ENCODE data around the gene TRPM5. TPM values are rescaled to one million over a fixed set of nuclear protein-coding genes. Genes with fewer than 3 reads are reported as not detected.

TRPM5 gene
- total and polyA plus RNA-seq, 9 of the 15 experiments (the other 6 are each of a cell fraction or from before 2014, with no cell fraction given): not detected

DNA sequence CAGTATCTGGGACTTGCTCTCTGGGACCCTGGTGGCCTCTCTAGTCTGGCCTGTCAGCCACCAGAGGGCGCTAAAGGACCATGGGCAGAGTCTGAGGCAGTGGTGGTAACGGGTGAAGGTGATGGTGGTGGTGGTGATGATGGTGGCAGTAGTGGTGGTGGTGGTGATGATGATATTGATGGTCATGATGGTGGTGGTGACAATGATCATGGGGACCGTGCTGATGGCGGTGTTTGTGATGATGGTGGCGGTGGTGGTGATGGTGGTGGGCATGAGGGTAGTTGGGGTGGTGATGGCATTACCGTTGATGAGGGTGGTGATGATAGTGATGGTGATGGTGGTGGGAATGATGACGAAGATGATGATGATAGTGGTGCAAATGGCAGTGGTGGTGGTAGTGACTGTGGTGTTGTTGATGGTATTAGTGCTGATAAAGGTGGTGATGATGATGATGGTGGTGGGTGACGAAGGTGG lies 16.0 kb downstream of the TRPM5 start (continued):
- TF ChIP-seq ZKSCAN1 (IDR thresholded peaks at IDR 0.05; ENCODE audit: low read depth, low read length): 0 out of 2 replicates have a peak, but pooled peaks have one; percentile 41
- no peak for TF ChIP-seq ZNF316 (IDR thresholded peaks at IDR 0.05)
- peak; percentile 9 for TF ChIP-seq ZFP36 (IDR thresholded peaks at IDR 0.05; ENCODE audit: low read depth, low read length, partially characterized antibody)
- TF ChIP-seq GATA2 (CRISPR knock-in tag; IDR thresholded peaks at IDR 0.05): no peak
- no peak for TF ChIP-seq SAP30 (IDR thresholded peaks at IDR 0.05; ENCODE audit: borderline replicate concordance, insufficient read depth, low read depth, low read length, poor library complexity, severe bottlenecking)
- TF ChIP-seq HDAC1 (IDR thresholded peaks at IDR 0.05): peak in 1 of 2 experiments; percentile 27; a peak in 2 of 4 replicates
- peak; percentile 94 for TF ChIP-seq HDGF (IDR thresholded peaks at IDR 0.05)
- peak; percentile 98 for TF ChIP-seq ARID2 (IDR thresholded peaks at IDR 0.05)
- TF ChIP-seq LARP7 (IDR thresholded peaks at IDR 0.05): peak; percentile 86; the same call in 1 of the 2 replicates
- peak; percentile 41 for TF ChIP-seq ARID1B (IDR thresholded peaks at IDR 0.05)
- peak; percentile 27; the same call in 1 of the 2 replicates for TF ChIP-seq MTA2 (IDR thresholded peaks at IDR 0.05; ENCODE audit: low read depth)
- TF ChIP-seq CC2D1A (IDR thresholded peaks at IDR 0.05): peak; percentile 94
- peak in 1 of 2 experiments; percentile 27; a peak in 1 of 4 replicates for TF ChIP-seq KDM1A (IDR thresholded peaks at IDR 0.05)
- peak; percentile 98 to 99 for TF ChIP-seq RAD21 (CRISPR knock-in tag; conservative IDR thresholded peaks at IDR 0.05 in 1 of 2, IDR thresholded peaks at IDR 0.05 in 1 of 2)
- TF ChIP-seq ZNF695 (CRISPR knock-in tag; IDR thresholded peaks at IDR 0.05): no peak
- TF ChIP-seq SMARCA5 (IDR thresholded peaks at IDR 0.05): peak; percentile 63; the same call in 1 of the 2 replicates
- no peak for TF ChIP-seq ARID3B (CRISPR knock-in tag; IDR thresholded peaks at IDR 0.05; ENCODE audit: borderline replicate concordance)
- TF ChIP-seq ZSCAN29 (IDR thresholded peaks at IDR 0.05): no peak
- TF ChIP-seq OTX1 (CRISPR knock-in tag; IDR thresholded peaks at IDR 0.05): peak; percentile 78; the same call in 1 of the 2 replicates
- peak; percentile 56; the same call in 1 of the 2 replicates for TF ChIP-seq EHMT2 (IDR thresholded peaks at IDR 0.05)
- TF ChIP-seq, protein P1, sequence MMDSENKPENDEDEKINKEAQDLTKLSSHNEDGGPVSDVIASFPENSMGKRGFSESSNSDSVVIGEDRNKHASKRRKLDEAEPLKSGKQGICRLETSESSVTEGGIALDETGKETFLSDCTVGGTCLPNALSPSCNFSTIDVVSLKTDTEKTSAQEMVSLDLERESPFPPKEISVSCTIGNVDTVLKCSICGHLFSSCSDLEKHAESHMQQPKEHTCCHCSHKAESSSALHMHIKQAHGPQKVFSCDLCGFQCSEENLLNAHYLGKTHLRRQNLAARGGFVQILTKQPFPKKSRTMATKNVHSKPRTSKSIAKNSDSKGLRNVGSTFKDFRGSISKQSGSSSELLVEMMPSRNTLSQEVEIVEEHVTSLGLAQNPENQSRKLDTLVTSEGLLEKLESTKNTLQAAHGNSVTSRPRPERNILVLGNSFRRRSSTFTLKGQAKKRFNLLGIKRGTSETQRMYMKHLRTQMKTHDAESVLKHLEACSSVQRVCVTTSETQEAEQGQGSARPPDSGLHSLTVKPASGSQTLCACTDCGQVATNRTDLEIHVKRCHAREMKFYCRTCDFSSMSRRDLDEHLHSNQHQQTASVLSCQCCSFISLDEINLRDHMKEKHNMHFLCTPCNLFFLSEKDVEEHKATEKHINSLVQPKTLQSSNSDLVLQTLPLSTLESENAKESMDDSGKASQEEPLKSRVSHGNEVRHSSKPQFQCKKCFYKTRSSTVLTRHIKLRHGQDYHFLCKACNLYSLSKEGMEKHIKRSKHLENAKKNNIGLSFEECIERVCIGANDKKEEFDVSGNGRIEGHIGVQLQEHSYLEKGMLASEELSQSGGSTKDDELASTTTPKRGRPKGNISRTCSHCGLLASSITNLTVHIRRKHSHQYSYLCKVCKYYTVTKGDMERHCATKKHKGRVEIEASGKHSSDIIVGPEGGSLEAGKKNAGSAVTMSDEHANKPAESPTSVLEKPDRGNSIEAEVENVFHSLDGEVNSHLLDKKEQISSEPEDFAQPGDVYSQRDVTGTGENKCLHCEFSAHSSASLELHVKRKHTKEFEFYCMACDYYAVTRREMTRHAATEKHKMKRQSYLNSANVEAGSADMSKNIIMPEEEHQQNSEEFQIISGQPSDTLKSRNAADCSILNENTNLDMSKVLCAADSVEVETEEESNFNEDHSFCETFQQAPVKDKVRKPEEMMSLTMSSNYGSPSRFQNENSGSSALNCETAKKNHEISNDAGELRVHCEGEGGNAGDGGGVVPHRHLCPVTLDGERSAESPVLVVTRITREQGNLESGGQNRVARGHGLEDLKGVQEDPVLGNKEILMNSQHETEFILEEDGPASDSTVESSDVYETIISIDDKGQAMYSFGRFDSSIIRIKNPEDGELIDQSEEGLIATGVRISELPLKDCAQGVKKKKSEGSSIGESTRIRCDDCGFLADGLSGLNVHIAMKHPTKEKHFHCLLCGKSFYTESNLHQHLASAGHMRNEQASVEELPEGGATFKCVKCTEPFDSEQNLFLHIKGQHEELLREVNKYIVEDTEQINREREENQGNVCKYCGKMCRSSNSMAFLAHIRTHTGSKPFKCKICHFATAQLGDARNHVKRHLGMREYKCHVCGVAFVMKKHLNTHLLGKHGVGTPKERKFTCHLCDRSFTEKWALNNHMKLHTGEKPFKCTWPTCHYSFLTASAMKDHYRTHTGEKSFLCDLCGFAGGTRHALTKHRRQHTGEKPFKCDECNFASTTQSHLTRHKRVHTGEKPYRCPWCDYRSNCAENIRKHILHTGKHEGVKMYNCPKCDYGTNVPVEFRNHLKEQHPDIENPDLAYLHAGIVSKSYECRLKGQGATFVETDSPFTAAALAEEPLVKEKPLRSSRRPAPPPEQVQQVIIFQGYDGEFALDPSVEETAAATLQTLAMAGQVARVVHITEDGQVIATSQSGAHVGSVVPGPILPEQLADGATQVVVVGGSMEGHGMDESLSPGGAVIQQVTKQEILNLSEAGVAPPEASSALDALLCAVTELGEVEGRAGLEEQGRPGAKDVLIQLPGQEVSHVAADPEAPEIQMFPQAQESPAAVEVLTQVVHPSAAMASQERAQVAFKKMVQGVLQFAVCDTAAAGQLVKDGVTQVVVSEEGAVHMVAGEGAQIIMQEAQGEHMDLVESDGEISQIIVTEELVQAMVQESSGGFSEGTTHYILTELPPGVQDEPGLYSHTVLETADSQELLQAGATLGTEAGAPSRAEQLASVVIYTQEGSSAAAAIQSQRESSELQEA (IDR thresholded peaks at IDR 0.05; ENCODE audit: low read depth): peak; percentile 34; the same call in 1 of the 2 replicates

Measured in K562 (cell line).